ENCODE data around the gene APOA1. TPM values are rescaled to one million over a fixed set of nuclear protein-coding genes. Genes with fewer than 3 reads are reported as not detected.

APOA1 gene
- total RNA-seq, 4 donors from 2014 or later: 1.3 TPM; not detected in 3

GRCh38 chr11:116797816-116798215 lies 39.6 kb downstream of the APOA1 start:
- no peak for ATAC-seq
- TF ChIP-seq EP300 (IDR thresholded peaks at IDR 0.05) (no peak), POLR2A (IDR thresholded peaks at IDR 0.05) (no peak)
- WGBS, 2 donors (ENCODE audit: low coverage in 1 of 2): 83 to 91% methylated on average over 4 to 5 of the region's 5 CpGs
- no peaks in the 10 kb centered on the region for H3K9me3 ChIP-seq
- no peaks in the 10 kb centered on the region for H3K4me1 ChIP-seq
- H3K36me3 ChIP-seq: no peaks in the 10 kb centered on the region
- H3K27ac ChIP-seq: no peak overlapping the region
- no peak overlapping the region for H3K4me3 ChIP-seq
- peaks cover 4% of the 10 kb centered on the region for H3K27me3 ChIP-seq

DNA sequence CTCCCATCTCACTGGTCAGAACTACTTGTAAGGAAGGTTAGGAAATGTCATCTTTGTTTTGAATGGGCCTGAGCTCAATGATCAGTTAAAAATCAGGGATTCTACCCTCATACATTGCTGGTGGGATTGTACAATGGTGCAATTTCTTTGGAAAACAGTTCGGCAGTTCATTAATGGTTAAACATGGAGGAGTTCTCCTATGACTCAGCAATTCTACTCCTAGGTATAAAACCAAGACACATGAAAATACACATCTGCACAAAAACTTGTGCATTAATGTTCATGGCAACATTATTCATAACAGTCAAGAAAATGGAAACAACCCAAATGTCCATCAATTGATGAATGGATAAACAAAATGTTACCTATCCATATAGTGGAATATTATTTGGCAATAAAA lies 40.9 kb downstream of the APOA1 start:
- no peak for ATAC-seq
- 80% methylated on average over 1 of the region's 1 CpG; no CpG with 5 or more reads in 1 of the 2 donors for WGBS, 2 donors (ENCODE audit: low coverage in 1 of 2)
- Histone ChIP-seq H3K4me3 (no peak overlapping the region), H3K9me3 (no peaks in the 10 kb centered on the region), H3K36me3 (no peaks in the 10 kb centered on the region), H3K27me3 (peaks cover 4% of the 10 kb centered on the region), H3K4me1 (peaks cover 0 to 3% (median under 1%) of the 10 kb centered on the region in 3 donors), H3K27ac (no peak overlapping the region)
- TF ChIP-seq POLR2AphosphoS5 (IDR thresholded peaks at IDR 0.05) (no peak), EP300 (IDR thresholded peaks at IDR 0.05) (no peak), POLR2A (IDR thresholded peaks at IDR 0.05) (no peak), CTCF (IDR thresholded peaks at IDR 0.05) (no peak)

DNA sequence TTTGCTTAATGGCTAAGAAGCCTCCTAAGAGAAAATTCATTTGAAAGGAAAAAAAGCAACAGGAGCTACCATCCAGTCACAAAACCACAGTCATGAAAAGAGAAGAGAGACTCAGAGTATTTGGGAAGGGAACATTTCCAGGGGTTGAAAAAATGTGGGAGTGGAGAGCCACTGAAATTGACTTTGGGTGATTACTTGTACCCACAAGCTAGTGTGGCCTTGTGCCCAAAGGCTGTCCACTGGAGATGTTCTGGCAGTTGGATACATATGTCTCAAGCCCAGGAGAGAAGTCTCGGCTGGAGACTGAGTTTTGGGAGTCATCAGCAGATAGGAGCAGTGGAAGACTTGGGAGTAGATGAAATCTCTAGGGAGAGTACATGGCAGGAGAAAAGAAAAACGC lies 42.6 kb downstream of the APOA1 start:
- peaks cover 0 to 12% (median 6%) of the 10 kb centered on the region in 3 donors for H3K4me1 ChIP-seq
- no peak overlapping the region for H3K27ac ChIP-seq
- ATAC-seq: no peak
- H3K27me3 ChIP-seq: no peaks in the 10 kb centered on the region
- 81% methylated on average over 2 of the region's 2 CpGs; no CpG with 5 or more reads in 1 of the 2 donors for WGBS, 2 donors (ENCODE audit: low coverage in 1 of 2)
- H3K9me3 ChIP-seq: no peaks in the 10 kb centered on the region
- H3K36me3 ChIP-seq: no peaks in the 10 kb centered on the region
- no peak overlapping the region for H3K4me3 ChIP-seq
- TF ChIP-seq CTCF (IDR thresholded peaks at IDR 0.05): no peak
- TF ChIP-seq EP300 (IDR thresholded peaks at IDR 0.05): no peak
- no peak for TF ChIP-seq POLR2A (IDR thresholded peaks at IDR 0.05)
- no peak for TF ChIP-seq POLR2AphosphoS5 (IDR thresholded peaks at IDR 0.05)

DNA sequence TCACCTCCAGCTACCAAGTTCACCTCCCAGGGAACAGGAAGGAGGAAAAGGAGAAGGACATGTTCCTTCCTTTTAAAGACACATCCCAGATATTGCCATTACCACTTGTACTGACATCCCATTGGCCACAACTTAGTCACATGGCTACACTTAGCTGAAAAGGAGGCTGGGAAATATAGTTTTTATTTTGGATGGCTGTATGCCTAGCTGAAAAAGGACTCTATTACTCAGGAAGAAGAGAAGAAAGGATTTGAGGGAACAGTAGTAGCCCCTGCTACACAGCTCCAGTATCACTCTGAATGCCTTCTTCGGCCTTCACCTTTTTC lies 43.7 kb downstream of the APOA1 start:
- Histone ChIP-seq H3K9me3 (no peaks in the 10 kb centered on the region), H3K4me1 (peaks cover 0 to 12% (median 6%) of the 10 kb centered on the region in 3 donors), H3K27me3 (no peaks in the 10 kb centered on the region), H3K36me3 (no peaks in the 10 kb centered on the region), H3K27ac (no peak overlapping the region), H3K4me3 (no peak overlapping the region)
- TF ChIP-seq EP300 (IDR thresholded peaks at IDR 0.05) (no peak), POLR2A (IDR thresholded peaks at IDR 0.05) (no peak), CTCF (IDR thresholded peaks at IDR 0.05) (no peak), POLR2AphosphoS5 (IDR thresholded peaks at IDR 0.05) (no peak)
- no peak for ATAC-seq
- WGBS, 2 donors (ENCODE audit: low coverage in 1 of 2): 92 to 100% methylated on average over 1 of the region's 1 CpG

DNA sequence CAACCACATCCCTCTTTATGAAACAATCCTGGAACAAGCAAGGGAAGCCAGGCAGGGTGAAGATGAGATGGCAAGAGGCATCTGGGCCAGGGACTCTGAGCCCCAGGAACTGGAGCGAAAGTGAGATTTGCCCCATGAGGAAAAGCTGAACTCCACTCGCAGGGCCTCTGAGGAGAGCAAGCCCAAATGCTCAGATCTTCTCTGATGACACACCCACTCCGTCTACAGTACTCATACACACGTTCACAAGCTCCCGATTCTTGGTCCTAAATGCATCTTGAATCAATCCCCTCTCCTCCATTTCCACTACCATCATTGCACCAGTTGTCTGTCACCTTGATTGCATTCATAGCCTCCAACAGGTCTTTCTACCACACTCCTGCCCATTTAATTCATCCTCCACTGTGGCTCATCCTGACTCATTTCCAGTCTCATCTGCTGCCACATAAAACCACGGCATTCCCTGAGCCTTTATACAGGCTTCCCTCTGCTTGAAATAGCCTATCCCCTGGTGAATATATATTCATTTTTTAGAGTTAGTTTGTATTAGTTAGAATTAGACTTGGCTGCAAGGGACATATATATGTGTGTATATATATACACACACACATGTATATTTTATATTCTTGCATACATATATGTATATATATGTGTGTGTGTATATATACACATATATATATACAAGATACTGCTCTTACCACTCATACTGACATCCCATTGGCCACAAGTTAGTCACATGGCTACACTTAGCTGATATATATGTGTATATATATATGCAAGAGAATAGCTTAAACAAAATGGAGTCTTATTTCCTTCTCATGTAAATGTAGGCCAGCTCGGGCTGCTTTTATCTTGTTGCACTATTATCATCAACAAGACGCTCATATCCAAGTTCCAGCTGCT lies 44.3 kb downstream of the APOA1 start:
- Histone ChIP-seq H3K9me3 (no peaks in the 10 kb centered on the region), H3K4me1 (peaks cover 0 to 19% (median 6%) of the 10 kb centered on the region in 3 donors), H3K27me3 (no peaks in the 10 kb centered on the region), H3K36me3 (no peaks in the 10 kb centered on the region), H3K27ac (no peak overlapping the region), H3K4me3 (no peak overlapping the region)
- ATAC-seq: no peak
- WGBS, 2 donors (ENCODE audit: low coverage in 1 of 2): 67% methylated on average over 8 of the region's 8 CpGs
- TF ChIP-seq EP300 (IDR thresholded peaks at IDR 0.05) (no peak), POLR2A (IDR thresholded peaks at IDR 0.05) (no peak), CTCF (IDR thresholded peaks at IDR 0.05) (no peak), POLR2AphosphoS5 (IDR thresholded peaks at IDR 0.05) (no peak)

All from gastroesophageal sphincter (tissue), 4 donors.